ENCODE results near the gene DCC. TPM values are rescaled to one million over a fixed set of nuclear protein-coding genes. Genes with fewer than 3 reads are reported as not detected.

The DCC gene
- total and polyA plus RNA-seq, 2 experiments from 2014 or later: not detected

GRCh38 chr18:52869349-52869923 lies 529.4 kb downstream of the DCC start:
- Histone ChIP-seq H3K27ac (no peak overlapping the region), H3K9me3 (ENCODE audit: low read depth) (no peaks in the 10 kb centered on the region), H3K9me2 (ENCODE audit: insufficient read depth) (no peaks in the 10 kb centered on the region), H2AFZ (no peak overlapping the region), H3K9ac (no peak overlapping the region), H3K36me3 (ENCODE audit: low read depth) (no peaks in the 10 kb centered on the region), H3K4me3 (no peak overlapping the region), H4K20me1 (ENCODE audit: insufficient read depth) (no peaks in the 10 kb centered on the region), H3K4me2 (ENCODE audit: unreplicated experiment) (no peak overlapping the region), H3K79me2 (ENCODE audit: insufficient read depth) (no peaks in the 10 kb centered on the region), H3K4me1 (ENCODE audit: insufficient read depth) (no peaks in the 10 kb centered on the region), H3F3A (ENCODE audit: insufficient read depth) (no peaks in the 10 kb centered on the region), H3K27me3 (replicated peaks; ENCODE audit: insufficient read depth) (no peaks in the 10 kb centered on the region)
- DNase-seq: no peak
- WGBS, 2 experiments (ENCODE audit: low coverage in 1 of 2, low lambda C conversion rate in 2 of 2, missing lambda C conversion rate in 2 of 2): 34 to 36% methylated on average over 9 of the region's 9 CpGs
- in situ Hi-C loops (cut with MboI): no loop called here
- no peak for TF ChIP-seq EZH2 (IDR thresholded peaks at IDR 0.05; ENCODE audit: insufficient read depth, poor library complexity, severe bottlenecking)
- no peak for TF ChIP-seq EZH2phosphoT487 (IDR thresholded peaks at IDR 0.05; ENCODE audit: insufficient read depth, low read depth)

GRCh38 chr18:52869942-52870907 lies 530.2 kb downstream of the DCC start:
- no peak for TF ChIP-seq EZH2 (IDR thresholded peaks at IDR 0.05; ENCODE audit: insufficient read depth, poor library complexity, severe bottlenecking)
- TF ChIP-seq EZH2phosphoT487 (IDR thresholded peaks at IDR 0.05; ENCODE audit: insufficient read depth, low read depth): no peak
- DNase-seq: no peak
- H3K9ac ChIP-seq: no peak overlapping the region
- H3K27me3 ChIP-seq (replicated peaks; ENCODE audit: insufficient read depth): no peaks in the 10 kb centered on the region
- H3K9me2 ChIP-seq (ENCODE audit: insufficient read depth): no peaks in the 10 kb centered on the region
- no peak overlapping the region for H3K4me3 ChIP-seq
- in situ Hi-C loops (cut with MboI): no loop called here
- no peaks in the 10 kb centered on the region for H3K9me3 ChIP-seq (ENCODE audit: low read depth)
- H3K36me3 ChIP-seq (ENCODE audit: low read depth): no peaks in the 10 kb centered on the region
- no peak overlapping the region for H2AFZ ChIP-seq
- H3K79me2 ChIP-seq (ENCODE audit: insufficient read depth): no peaks in the 10 kb centered on the region
- H3K27ac ChIP-seq: no peak overlapping the region
- H3K4me1 ChIP-seq (ENCODE audit: insufficient read depth): no peaks in the 10 kb centered on the region
- 50 to 52% methylated on average over 19 to 21 of the region's 21 CpGs for WGBS, 2 experiments (ENCODE audit: low coverage in 1 of 2, low lambda C conversion rate in 2 of 2, missing lambda C conversion rate in 2 of 2)
- no peaks in the 10 kb centered on the region for H3F3A ChIP-seq (ENCODE audit: insufficient read depth)
- H3K4me2 ChIP-seq (ENCODE audit: unreplicated experiment): no peak overlapping the region
- no peaks in the 10 kb centered on the region for H4K20me1 ChIP-seq (ENCODE audit: insufficient read depth)

- Histone ChIP-seq H3K9me3 (ENCODE audit: low read depth) (no peaks in the 10 kb centered on the region), H2AFZ (no peak overlapping the region), H3K27ac (no peak overlapping the region), H3K9ac (no peak overlapping the region), H3K27me3 (replicated peaks; ENCODE audit: insufficient read depth) (no peaks in the 10 kb centered on the region), H3K4me1 (ENCODE audit: insufficient read depth) (no peaks in the 10 kb centered on the region), H3K4me3 (no peak overlapping the region), H4K20me1 (ENCODE audit: insufficient read depth) (no peaks in the 10 kb centered on the region), H3K79me2 (ENCODE audit: insufficient read depth) (no peaks in the 10 kb centered on the region), H3K9me2 (ENCODE audit: insufficient read depth) (no peaks in the 10 kb centered on the region), H3K4me2 (ENCODE audit: unreplicated experiment) (no peak overlapping the region), H3K36me3 (ENCODE audit: low read depth) (no peaks in the 10 kb centered on the region), H3F3A (ENCODE audit: insufficient read depth) (no peaks in the 10 kb centered on the region)
- TF ChIP-seq EZH2phosphoT487 (IDR thresholded peaks at IDR 0.05; ENCODE audit: insufficient read depth, low read depth) (no peak), EZH2 (IDR thresholded peaks at IDR 0.05; ENCODE audit: insufficient read depth, poor library complexity, severe bottlenecking) (no peak)
- in situ Hi-C loops (cut with MboI): no loop called here
- WGBS, 2 experiments (ENCODE audit: low coverage in 1 of 2, low lambda C conversion rate in 2 of 2, missing lambda C conversion rate in 2 of 2): 19 to 36% methylated on average over 3 of the region's 3 CpGs
- no peak for DNase-seq
Measured at GRCh38 chr18:52874774-52875173, 534.8 kb downstream of the DCC start.

DNA sequence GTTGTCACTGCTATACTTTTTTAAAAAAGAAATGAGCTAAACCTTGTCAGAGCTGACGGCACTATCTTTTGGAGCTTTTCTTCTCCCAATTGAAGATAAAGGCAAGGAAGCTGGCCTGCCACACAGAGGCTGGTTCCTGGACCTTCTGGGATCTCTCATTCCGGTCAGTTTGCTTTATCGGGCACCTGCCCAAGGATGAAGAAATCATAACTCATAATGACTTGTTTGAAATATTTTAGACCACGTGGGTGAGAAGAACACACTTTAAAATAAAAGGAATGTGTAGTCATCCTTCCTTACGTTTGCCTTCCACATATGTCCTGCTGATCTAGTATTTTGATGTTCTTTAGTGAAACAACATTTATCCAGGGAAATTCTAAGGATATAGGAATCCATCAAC lies 535.7 kb downstream of the DCC start:
- Histone ChIP-seq H3K79me2 (ENCODE audit: insufficient read depth) (no peaks in the 10 kb centered on the region), H3K4me1 (ENCODE audit: insufficient read depth) (no peaks in the 10 kb centered on the region)
- in situ Hi-C loops (cut with MboI): no loop called here

More for the DNA sequence above, 535.7 kb downstream of the DCC start:
- H3F3A ChIP-seq (ENCODE audit: insufficient read depth): no peaks in the 10 kb centered on the region
- 30 to 34% methylated on average over 5 of the region's 5 CpGs for WGBS, 2 experiments (ENCODE audit: low coverage in 1 of 2, low lambda C conversion rate in 2 of 2, missing lambda C conversion rate in 2 of 2)
- H3K9me2 ChIP-seq (ENCODE audit: insufficient read depth): no peaks in the 10 kb centered on the region
- no peak overlapping the region for H3K27ac ChIP-seq
- H3K9me3 ChIP-seq (ENCODE audit: low read depth): no peaks in the 10 kb centered on the region
- no peak overlapping the region for H2AFZ ChIP-seq
- H3K4me3 ChIP-seq: no peak overlapping the region
- DNase-seq: no peak
- TF ChIP-seq EZH2phosphoT487 (IDR thresholded peaks at IDR 0.05; ENCODE audit: insufficient read depth, low read depth) (no peak), EZH2 (IDR thresholded peaks at IDR 0.05; ENCODE audit: insufficient read depth, poor library complexity, severe bottlenecking) (no peak)
- no peak overlapping the region for H3K9ac ChIP-seq
- H3K4me2 ChIP-seq (ENCODE audit: unreplicated experiment): no peak overlapping the region
- no peaks in the 10 kb centered on the region for H4K20me1 ChIP-seq (ENCODE audit: insufficient read depth)
- no peaks in the 10 kb centered on the region for H3K36me3 ChIP-seq (ENCODE audit: low read depth)
- H3K27me3 ChIP-seq (replicated peaks; ENCODE audit: insufficient read depth): no peaks in the 10 kb centered on the region
